Mesothelial cell of epicardium (in vitro differentiated cells): ENCODE measurements around the gene MYH7. TPM values are rescaled to one million over a fixed set of nuclear protein-coding genes. Genes with fewer than 3 reads are reported as not detected.

Source experiments
- DNase-seq, 2 experiments: peaks; one replicate each; pipeline ENCODE4 v3.0.0; 2021; ENCODE audit warnings: low spot score in 2 of 2; ENCODE audit not compliant: unreplicated experiment in 2 of 2
- H3K27ac Mint-ChIP-seq: 2 replicates; pipeline ENCODE4 v1.8.0; 2021; ENCODE audit warnings: mixed read lengths
- H3K27me3 Mint-ChIP-seq: 2 replicates; pipeline ENCODE4 v1.8.0; 2021; ENCODE audit warnings: low read depth, mixed read lengths
- H3K36me3 Mint-ChIP-seq: 2 replicates; pipeline ENCODE4 v1.8.0; 2021; ENCODE audit warnings: mixed read lengths
- H3K4me1 Mint-ChIP-seq: 2 replicates; pipeline ENCODE4 v1.8.0; 2021; ENCODE audit warnings: mixed read lengths
- H3K4me3 Mint-ChIP-seq: 2 replicates; pipeline ENCODE4 v1.8.0; 2021; ENCODE audit warnings: mild to moderate bottlenecking, moderate library complexity, mixed read lengths
- H3K9me3 Mint-ChIP-seq: 2 replicates; pipeline ENCODE4 v1.8.0; 2021; ENCODE audit warnings: mixed read lengths
- total RNA-seq: library from RNA; stranded (reverse); gene quantifications from 3 replicates; pipeline ENCODE4 v1.2.1, GENCODE V29; 2021
- TF ChIP-seq, protein P1 (sequence below): fragments of 200-600 bp; sonication (generic); IDR thresholded peaks from one replicate; pipeline ENCODE4 v1.5.0; 2021; ENCODE audit warnings: antibody characterized with exemption; ENCODE audit not compliant: unreplicated experiment

The MYH7 gene
- total RNA-seq = not detected in 3 replicates

DNA sequence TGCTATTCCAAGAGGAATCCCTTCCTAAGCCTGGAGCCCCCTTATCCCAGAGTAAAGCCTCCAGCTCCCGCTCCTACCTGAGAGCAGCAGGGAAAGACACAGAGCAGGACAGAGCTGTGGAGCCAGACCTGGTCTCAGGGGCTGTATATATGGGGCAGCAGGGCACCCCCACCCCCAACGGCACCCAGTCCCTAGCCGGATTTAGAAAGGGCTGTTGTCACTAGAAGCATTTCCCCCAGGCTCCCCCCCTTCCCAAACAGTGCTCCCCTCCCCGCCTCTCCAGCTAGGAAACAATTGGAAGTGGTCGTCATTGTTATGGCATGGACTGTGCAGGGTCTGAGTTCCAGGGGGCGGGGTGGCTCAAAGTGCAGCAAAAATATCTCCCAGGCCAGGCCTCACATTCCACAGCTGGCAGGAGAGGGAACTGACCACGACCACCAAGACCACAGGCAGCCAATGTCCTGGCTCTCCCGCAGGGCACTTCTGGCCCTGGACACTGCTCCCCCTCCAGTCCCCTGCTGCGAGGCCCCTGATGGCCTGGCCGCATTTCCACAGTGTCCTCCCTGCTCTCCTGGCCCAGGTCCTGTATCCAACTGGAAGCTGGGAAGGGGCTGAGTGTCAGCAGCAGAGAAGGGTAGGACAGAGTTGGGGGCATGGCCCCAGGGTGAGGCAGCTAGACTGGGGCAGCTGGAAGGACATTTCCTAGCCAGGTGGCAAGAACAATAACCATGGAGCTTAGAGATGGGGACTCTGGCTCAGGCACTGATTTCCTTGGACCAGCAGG, at the start of gene MYH7:
Gene MYH7, minus strand, starts transcription at position 118 of the 784 bp plus-strand sequence. CDS start 1,928 bp downstream, outside the sequence.
- no peaks in the 10 kb centered on the region for H3K36me3 Mint-ChIP-seq
- no peak within 1 kb of the TSS for H3K4me3 Mint-ChIP-seq
- H3K27me3 Mint-ChIP-seq = peaks cover 40% of the 10 kb centered on the region
- H3K9me3 Mint-ChIP-seq = no peaks in the 10 kb centered on the region
- no peak within 1 kb of the TSS for H3K27ac Mint-ChIP-seq
- DNase-seq = peak in 1 of 2 experiments; percentile 37
- peaks cover 18% of the 10 kb centered on the region for H3K4me1 Mint-ChIP-seq
- TF ChIP-seq, protein P1, sequence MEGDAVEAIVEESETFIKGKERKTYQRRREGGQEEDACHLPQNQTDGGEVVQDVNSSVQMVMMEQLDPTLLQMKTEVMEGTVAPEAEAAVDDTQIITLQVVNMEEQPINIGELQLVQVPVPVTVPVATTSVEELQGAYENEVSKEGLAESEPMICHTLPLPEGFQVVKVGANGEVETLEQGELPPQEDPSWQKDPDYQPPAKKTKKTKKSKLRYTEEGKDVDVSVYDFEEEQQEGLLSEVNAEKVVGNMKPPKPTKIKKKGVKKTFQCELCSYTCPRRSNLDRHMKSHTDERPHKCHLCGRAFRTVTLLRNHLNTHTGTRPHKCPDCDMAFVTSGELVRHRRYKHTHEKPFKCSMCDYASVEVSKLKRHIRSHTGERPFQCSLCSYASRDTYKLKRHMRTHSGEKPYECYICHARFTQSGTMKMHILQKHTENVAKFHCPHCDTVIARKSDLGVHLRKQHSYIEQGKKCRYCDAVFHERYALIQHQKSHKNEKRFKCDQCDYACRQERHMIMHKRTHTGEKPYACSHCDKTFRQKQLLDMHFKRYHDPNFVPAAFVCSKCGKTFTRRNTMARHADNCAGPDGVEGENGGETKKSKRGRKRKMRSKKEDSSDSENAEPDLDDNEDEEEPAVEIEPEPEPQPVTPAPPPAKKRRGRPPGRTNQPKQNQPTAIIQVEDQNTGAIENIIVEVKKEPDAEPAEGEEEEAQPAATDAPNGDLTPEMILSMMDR = no peak

GRCh38 chr14:23483236-23483854, 47.9 kb upstream of the MYH7 start:
- H3K27me3 Mint-ChIP-seq = no peaks in the 10 kb centered on the region
- H3K9me3 Mint-ChIP-seq = no peaks in the 10 kb centered on the region
- H3K4me3 Mint-ChIP-seq = no peak overlapping the region
- H3K27ac Mint-ChIP-seq = peak overlapping the region; percentile 47
- TF ChIP-seq, protein P1 = no peak
- peaks cover 17% of the 10 kb centered on the region for H3K4me1 Mint-ChIP-seq
- no peak for DNase-seq
- peaks cover 1% of the 10 kb centered on the region for H3K36me3 Mint-ChIP-seq

GRCh38 chr14:23482823-23483148, 47.3 kb upstream of the MYH7 start:
- no peak for DNase-seq
- no peaks in the 10 kb centered on the region for H3K9me3 Mint-ChIP-seq
- TF ChIP-seq, protein P1 = no peak
- H3K4me3 Mint-ChIP-seq = no peak overlapping the region
- no peak overlapping the region for H3K27ac Mint-ChIP-seq
- peaks cover 18% of the 10 kb centered on the region for H3K4me1 Mint-ChIP-seq
- peaks cover 2% of the 10 kb centered on the region for H3K36me3 Mint-ChIP-seq
- H3K27me3 Mint-ChIP-seq = no peaks in the 10 kb centered on the region

GRCh38 chr14:23481979-23482822, 46.7 kb upstream of the MYH7 start:
- Mint-ChIP-seq H3K4me1 (peaks cover 18% of the 10 kb centered on the region), H3K9me3 (no peaks in the 10 kb centered on the region), H3K27ac (peak overlapping the region; percentile 23), H3K4me3 (no peak overlapping the region), H3K27me3 (no peaks in the 10 kb centered on the region), H3K36me3 (peaks cover 5% of the 10 kb centered on the region)
- no peak for DNase-seq
- TF ChIP-seq, protein P1 = no peak

GRCh38 chr14:23481362-23481970, 46.0 kb upstream of the MYH7 start:
- H3K27ac Mint-ChIP-seq = no peak overlapping the region
- peaks cover 10% of the 10 kb centered on the region for H3K36me3 Mint-ChIP-seq
- no peaks in the 10 kb centered on the region for H3K9me3 Mint-ChIP-seq
- H3K4me1 Mint-ChIP-seq = peaks cover 18% of the 10 kb centered on the region
- no peaks in the 10 kb centered on the region for H3K27me3 Mint-ChIP-seq
- TF ChIP-seq, protein P1 = no peak
- no peak for DNase-seq
- H3K4me3 Mint-ChIP-seq = no peak overlapping the region
